Measurements from ENCODE around the gene NSUN7. TPM values are rescaled to one million over a fixed set of nuclear protein-coding genes. Genes with fewer than 3 reads are reported as not detected.

The NSUN7 gene
- total RNA-seq, 2 donors from 2014 or later, result 6.8 to 21.8 TPM

GRCh38 chr4:40825014-40825838 lies 75.5 kb downstream of the NSUN7 start:
- TF ChIP-seq CTCF (IDR thresholded peaks at IDR 0.05), result no peak
- H3K36me3 ChIP-seq, result peaks cover 60% of the 10 kb centered on the region
- ATAC-seq (ENCODE audit: insufficient number of reproducible peaks, low FRiP score, low read depth), result no peak

GRCh38 chr4:40826821-40827220 lies 77.1 kb downstream of the NSUN7 start:
- peaks cover 64% of the 10 kb centered on the region for H3K36me3 ChIP-seq

More at GRCh38 chr4:40825014-40825838, 75.5 kb downstream of the NSUN7 start:
- H3K27ac ChIP-seq, result no peak overlapping the region
- no peaks in the 10 kb centered on the region for H3K4me1 ChIP-seq (ENCODE audit: control insufficient read depth in 1 of 2, low read depth in 2 of 2)
- no peaks in the 10 kb centered on the region for H3K9me3 ChIP-seq
- DNase-seq (ENCODE audit: low spot score), result no peak
- no peak overlapping the region for H3K4me3 ChIP-seq
- no peaks in the 10 kb centered on the region for H3K27me3 ChIP-seq (replicated peaks; ENCODE audit: insufficient read depth)

GRCh38 chr4:40827758-40828157 lies 78.0 kb downstream of the NSUN7 start:
- Histone ChIP-seq H3K27ac (no peak overlapping the region), H3K4me1 (ENCODE audit: control insufficient read depth in 1 of 2, low read depth in 2 of 2) (no peaks in the 10 kb centered on the region), H3K4me3 (no peak overlapping the region), H3K27me3 (replicated peaks; ENCODE audit: insufficient read depth) (no peaks in the 10 kb centered on the region), H3K9me3 (no peaks in the 10 kb centered on the region), H3K36me3 (peaks cover 55% of the 10 kb centered on the region)
- ATAC-seq (ENCODE audit: insufficient number of reproducible peaks, low FRiP score, low read depth) (no peak), DNase-seq (ENCODE audit: low spot score) (no peak)
- TF ChIP-seq CTCF (IDR thresholded peaks at IDR 0.05), result no peak

More at GRCh38 chr4:40826821-40827220, 77.1 kb downstream of the NSUN7 start:
- Histone ChIP-seq H3K27ac (no peak overlapping the region), H3K4me1 (ENCODE audit: control insufficient read depth in 1 of 2, low read depth in 2 of 2) (no peaks in the 10 kb centered on the region), H3K9me3 (no peaks in the 10 kb centered on the region), H3K27me3 (replicated peaks; ENCODE audit: insufficient read depth) (no peaks in the 10 kb centered on the region), H3K4me3 (no peak overlapping the region)
- no peak for ATAC-seq (ENCODE audit: insufficient number of reproducible peaks, low FRiP score, low read depth)
- no peak for DNase-seq (ENCODE audit: low spot score)
- no peak for TF ChIP-seq CTCF (IDR thresholded peaks at IDR 0.05)

- no peaks in the 10 kb centered on the region for H3K9me3 ChIP-seq
- no peaks in the 10 kb centered on the region for H3K4me1 ChIP-seq (ENCODE audit: control insufficient read depth in 1 of 2, low read depth in 2 of 2)
- ATAC-seq (ENCODE audit: insufficient number of reproducible peaks, low FRiP score, low read depth) (no peak), DNase-seq (ENCODE audit: low spot score) (no peak)
- H3K36me3 ChIP-seq, result peaks cover 48% of the 10 kb centered on the region
- no peak overlapping the region for H3K4me3 ChIP-seq
- H3K27ac ChIP-seq, result no peak overlapping the region
- H3K27me3 ChIP-seq (replicated peaks; ENCODE audit: insufficient read depth), result no peaks in the 10 kb centered on the region
- no peak for TF ChIP-seq CTCF (IDR thresholded peaks at IDR 0.05)
These were observed 78.9 kb downstream of the NSUN7 start for GRCh38 chr4:40828661-40829060.

GRCh38 chr4:40829586-40829985 lies 79.8 kb downstream of the NSUN7 start:
- no peak overlapping the region for H3K27ac ChIP-seq
- ATAC-seq (ENCODE audit: insufficient number of reproducible peaks, low FRiP score, low read depth) (no peak), DNase-seq (ENCODE audit: low spot score) (no peak)
- H3K36me3 ChIP-seq, result peaks cover 48% of the 10 kb centered on the region
- no peaks in the 10 kb centered on the region for H3K4me1 ChIP-seq (ENCODE audit: control insufficient read depth in 1 of 2, low read depth in 2 of 2)
- H3K27me3 ChIP-seq (replicated peaks; ENCODE audit: insufficient read depth), result no peaks in the 10 kb centered on the region
- no peaks in the 10 kb centered on the region for H3K9me3 ChIP-seq
- no peak for TF ChIP-seq CTCF (IDR thresholded peaks at IDR 0.05)
- no peak overlapping the region for H3K4me3 ChIP-seq

Measured in thoracic aorta (tissue), 2 donors.